Measurements from ENCODE around the gene KRTAP10-2. TPM values are rescaled to one million over a fixed set of nuclear protein-coding genes. Genes with fewer than 3 reads are reported as not detected.

Gene KRTAP10-2
- total and polyA plus RNA-seq, 2 experiments from 2014 or later, result 0.24 TPM; not detected in 1

GRCh38 chr21:44519346-44520325, 31.7 kb downstream of the KRTAP10-2 start:
- peaks cover 4% of the 10 kb centered on the region; the same call in 1 of the 3 replicates for H3K36me3 Mint-ChIP-seq (ENCODE audit: low read depth)
- Histone ChIP-seq H3K9me2 (ENCODE audit: insufficient read depth) (0 out of 2 replicates have a peak, but pooled peaks cover 6% of the 10 kb centered on the region), H3K27me3 (ENCODE audit: insufficient read depth) (no peaks in the 10 kb centered on the region), H3K36me3 (ENCODE audit: insufficient read depth) (no peaks in the 10 kb centered on the region), H3K79me2 (replicated peaks; ENCODE audit: insufficient read depth) (no peaks in the 10 kb centered on the region), H3K4me2 (no peak overlapping the region), H2AFZ (no peak overlapping the region), H4K20me1 (replicated peaks; ENCODE audit: insufficient read depth) (no peaks in the 10 kb centered on the region), H3K4me1 (ENCODE audit: insufficient read depth) (no peaks in the 10 kb centered on the region), H3F3A (replicated peaks; ENCODE audit: low read depth) (no peaks in the 10 kb centered on the region), H3K27ac (ENCODE audit: low read depth) (no peak overlapping the region), H3K4me3 (no peak overlapping the region)
- TF ChIP-seq EZH2phosphoT487 (IDR thresholded peaks at IDR 0.05; ENCODE audit: unreplicated experiment) (no peak), EZH2 (IDR thresholded peaks at IDR 0.05; ENCODE audit: low read depth, unreplicated experiment) (no peak), JUNB (IDR thresholded peaks at IDR 0.05; ENCODE audit: unreplicated experiment) (no peak), ZNF331 (CRISPR knock-in tag; IDR thresholded peaks at IDR 0.05; ENCODE audit: low read depth) (no peak)
- TF ChIP-seq, protein P1, sequence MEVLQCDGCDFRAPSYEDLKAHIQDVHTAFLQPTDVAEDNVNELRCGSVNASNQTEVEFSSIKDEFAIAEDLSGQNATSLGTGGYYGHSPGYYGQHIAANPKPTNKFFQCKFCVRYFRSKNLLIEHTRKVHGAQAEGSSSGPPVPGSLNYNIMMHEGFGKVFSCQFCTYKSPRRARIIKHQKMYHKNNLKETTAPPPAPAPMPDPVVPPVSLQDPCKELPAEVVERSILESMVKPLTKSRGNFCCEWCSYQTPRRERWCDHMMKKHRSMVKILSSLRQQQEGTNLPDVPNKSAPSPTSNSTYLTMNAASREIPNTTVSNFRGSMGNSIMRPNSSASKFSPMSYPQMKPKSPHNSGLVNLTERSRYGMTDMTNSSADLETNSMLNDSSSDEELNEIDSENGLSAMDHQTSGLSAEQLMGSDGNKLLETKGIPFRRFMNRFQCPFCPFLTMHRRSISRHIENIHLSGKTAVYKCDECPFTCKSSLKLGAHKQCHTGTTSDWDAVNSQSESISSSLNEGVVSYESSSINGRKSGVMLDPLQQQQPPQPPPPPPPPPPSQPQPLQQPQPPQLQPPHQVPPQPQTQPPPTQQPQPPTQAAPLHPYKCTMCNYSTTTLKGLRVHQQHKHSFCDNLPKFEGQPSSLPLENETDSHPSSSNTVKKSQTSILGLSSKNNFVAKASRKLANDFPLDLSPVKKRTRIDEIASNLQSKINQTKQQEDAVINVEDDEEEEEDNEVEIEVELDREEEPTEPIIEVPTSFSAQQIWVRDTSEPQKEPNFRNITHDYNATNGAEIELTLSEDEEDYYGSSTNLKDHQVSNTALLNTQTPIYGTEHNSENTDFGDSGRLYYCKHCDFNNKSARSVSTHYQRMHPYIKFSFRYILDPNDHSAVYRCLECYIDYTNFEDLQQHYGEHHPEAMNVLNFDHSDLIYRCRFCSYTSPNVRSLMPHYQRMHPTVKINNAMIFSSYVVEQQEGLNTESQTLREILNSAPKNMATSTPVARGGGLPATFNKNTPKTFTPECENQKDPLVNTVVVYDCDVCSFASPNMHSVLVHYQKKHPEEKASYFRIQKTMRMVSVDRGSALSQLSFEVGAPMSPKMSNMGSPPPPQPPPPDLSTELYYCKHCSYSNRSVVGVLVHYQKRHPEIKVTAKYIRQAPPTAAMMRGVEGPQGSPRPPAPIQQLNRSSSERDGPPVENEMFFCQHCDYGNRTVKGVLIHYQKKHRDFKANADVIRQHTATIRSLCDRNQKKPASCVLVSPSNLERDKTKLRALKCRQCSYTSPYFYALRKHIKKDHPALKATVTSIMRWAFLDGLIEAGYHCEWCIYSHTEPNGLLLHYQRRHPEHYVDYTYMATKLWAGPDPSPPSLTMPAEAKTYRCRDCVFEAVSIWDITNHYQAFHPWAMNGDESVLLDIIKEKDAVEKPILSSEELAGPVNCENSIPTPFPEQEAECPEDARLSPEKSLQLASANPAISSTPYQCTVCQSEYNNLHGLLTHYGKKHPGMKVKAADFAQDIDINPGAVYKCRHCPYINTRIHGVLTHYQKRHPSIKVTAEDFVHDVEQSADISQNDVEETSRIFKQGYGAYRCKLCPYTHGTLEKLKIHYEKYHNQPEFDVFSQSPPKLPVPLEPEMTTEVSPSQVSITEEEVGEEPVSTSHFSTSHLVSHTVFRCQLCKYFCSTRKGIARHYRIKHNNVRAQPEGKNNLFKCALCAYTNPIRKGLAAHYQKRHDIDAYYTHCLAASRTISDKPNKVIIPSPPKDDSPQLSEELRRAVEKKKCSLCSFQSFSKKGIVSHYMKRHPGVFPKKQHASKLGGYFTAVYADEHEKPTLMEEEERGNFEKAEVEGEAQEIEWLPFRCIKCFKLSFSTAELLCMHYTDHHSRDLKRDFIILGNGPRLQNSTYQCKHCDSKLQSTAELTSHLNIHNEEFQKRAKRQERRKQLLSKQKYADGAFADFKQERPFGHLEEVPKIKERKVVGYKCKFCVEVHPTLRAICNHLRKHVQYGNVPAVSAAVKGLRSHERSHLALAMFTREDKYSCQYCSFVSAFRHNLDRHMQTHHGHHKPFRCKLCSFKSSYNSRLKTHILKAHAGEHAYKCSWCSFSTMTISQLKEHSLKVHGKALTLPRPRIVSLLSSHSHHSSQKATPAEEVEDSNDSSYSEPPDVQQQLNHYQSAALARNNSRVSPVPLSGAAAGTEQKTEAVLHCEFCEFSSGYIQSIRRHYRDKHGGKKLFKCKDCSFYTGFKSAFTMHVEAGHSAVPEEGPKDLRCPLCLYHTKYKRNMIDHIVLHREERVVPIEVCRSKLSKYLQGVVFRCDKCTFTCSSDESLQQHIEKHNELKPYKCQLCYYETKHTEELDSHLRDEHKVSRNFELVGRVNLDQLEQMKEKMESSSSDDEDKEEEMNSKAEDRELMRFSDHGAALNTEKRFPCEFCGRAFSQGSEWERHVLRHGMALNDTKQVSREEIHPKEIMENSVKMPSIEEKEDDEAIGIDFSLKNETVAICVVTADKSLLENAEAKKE (CRISPR knock-in tag; IDR thresholded peaks at IDR 0.05), result no peak
- H3K4me3 Mint-ChIP-seq, result no peak overlapping the region
- no peak; the same call in 2 of the 3 replicates for ATAC-seq
- peaks cover 3% of the 10 kb centered on the region; the same call in 1 of the 3 replicates for H3K9me3 Mint-ChIP-seq
- no peak overlapping the region for H3K27ac Mint-ChIP-seq
- no peaks in the 10 kb centered on the region; the same call in 2 of the 3 replicates for H3K4me1 Mint-ChIP-seq
- peaks cover 8% of the 10 kb centered on the region for H3K27me3 Mint-ChIP-seq (ENCODE audit: insufficient read depth, low read depth, poor library complexity)
- DNase-seq (ENCODE audit: low spot score), result no peak

Measured in GM23338 (cell line).